A204.1 (cell line): ENCODE results near the gene EML1.

ENCODE experiments used
- FAIRE-seq: peaks from 2 replicates; lab custom pipeline; 2012; peaks lifted over from hg19 to GRCh38; lab: Jason Lieb, UNC

EML1 gene, protein sequence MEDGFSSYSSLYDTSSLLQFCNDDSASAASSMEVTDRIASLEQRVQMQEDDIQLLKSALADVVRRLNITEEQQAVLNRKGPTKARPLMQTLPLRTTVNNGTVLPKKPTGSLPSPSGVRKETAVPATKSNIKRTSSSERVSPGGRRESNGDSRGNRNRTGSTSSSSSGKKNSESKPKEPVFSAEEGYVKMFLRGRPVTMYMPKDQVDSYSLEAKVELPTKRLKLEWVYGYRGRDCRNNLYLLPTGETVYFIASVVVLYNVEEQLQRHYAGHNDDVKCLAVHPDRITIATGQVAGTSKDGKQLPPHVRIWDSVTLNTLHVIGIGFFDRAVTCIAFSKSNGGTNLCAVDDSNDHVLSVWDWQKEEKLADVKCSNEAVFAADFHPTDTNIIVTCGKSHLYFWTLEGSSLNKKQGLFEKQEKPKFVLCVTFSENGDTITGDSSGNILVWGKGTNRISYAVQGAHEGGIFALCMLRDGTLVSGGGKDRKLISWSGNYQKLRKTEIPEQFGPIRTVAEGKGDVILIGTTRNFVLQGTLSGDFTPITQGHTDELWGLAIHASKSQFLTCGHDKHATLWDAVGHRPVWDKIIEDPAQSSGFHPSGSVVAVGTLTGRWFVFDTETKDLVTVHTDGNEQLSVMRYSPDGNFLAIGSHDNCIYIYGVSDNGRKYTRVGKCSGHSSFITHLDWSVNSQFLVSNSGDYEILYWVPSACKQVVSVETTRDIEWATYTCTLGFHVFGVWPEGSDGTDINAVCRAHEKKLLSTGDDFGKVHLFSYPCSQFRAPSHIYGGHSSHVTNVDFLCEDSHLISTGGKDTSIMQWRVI

DNA sequence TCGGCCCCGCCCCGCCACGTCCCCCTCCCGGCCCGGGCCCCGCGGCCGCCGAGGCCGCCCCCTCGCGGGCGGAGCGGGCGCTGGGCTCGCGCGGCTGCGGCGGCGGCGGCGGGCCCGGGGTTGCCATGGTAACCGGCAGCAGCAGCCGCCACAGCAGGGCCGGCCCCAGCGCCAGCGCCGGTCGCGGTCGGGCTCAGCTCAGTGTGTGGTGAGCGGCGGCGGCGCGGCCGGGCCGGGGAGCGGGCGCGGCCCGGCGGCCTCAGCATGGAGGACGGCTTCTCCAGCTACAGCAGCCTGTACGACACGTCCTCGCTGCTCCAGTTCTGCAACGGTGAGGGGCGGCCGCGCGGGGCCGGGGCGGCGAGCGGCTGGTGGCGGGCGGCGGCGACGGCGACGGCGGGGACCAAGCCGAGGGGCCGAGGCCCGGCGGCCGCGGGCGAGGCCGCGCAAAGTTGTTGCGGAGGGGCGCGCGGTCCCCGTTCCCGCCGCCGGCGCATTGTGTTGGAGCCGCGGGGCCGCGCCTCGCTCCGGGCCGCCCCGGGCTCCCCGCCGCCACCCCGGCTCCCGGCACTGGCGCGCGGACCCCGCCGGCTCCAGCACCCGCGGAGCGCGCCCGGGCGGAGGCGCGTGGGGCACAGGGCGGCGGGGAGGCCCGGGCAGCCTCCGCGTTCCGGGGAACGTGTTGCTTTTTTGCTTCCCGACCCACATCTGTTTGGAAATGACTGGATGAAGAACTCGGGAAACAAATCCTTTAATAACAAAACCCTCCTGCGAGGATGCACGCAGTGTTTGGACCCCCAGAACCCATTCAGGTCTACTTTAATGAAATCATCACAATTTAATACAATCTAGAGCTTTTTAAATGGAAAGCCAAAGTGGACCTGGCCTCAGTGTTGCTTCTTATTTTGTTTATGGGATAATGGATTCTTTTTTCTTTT is at the start of gene EML1:
Gene EML1 (plus strand): TSS at position 201 of the 938 bp plus-strand sequence. CDS start 64 bp downstream, at position 265.
- no peak for FAIRE-seq

DNA sequence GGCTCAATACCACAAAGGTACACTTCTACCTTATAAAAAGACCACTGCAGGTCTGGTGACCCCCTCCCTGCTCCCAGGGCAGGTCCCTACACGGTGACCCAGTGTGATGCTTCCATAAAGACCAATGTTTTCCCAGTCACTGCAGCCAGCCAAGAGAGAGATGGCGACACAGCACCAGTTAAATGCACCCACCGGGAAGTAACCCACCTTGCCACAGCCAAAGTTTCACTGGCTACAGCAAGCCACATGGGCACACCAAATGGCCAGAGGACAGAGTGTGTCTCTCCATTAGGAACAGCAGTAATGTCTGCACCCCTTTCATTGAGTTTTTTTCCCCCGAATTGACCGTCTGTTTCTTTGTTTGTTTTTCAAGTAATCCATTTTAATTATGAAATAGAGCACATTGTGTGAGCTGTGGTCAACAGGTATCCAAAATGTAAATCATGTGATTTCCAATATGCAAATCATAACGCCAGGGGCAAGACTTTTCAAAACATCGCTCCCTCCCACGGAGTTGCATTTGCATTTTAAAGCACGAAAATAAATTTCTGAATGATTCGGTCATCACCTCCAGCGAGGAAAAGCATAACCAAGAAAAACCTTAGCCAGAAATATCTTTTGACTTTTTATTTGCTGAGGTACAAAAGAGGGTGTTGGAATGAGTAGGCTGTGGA is 48.9 kb upstream of the EML1 start:
- no peak for FAIRE-seq

DNA sequence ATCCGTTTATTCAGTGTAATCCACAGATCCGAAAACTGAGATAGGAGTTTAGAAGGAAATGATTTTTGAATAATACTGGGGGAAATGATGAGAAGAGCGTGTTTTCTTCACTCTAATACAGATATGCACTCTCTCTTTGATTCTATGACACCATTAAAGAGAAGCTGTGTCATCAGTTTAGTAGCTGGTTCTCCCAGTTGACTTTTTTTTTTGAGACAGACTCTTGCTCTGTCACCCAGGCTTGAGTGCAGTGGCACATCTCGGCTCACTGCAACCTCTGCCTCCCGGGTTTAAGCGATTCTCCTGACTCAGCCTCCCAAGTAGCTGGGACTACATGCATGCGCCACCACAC is 48.4 kb upstream of the EML1 start:
- no peak for FAIRE-seq

DNA sequence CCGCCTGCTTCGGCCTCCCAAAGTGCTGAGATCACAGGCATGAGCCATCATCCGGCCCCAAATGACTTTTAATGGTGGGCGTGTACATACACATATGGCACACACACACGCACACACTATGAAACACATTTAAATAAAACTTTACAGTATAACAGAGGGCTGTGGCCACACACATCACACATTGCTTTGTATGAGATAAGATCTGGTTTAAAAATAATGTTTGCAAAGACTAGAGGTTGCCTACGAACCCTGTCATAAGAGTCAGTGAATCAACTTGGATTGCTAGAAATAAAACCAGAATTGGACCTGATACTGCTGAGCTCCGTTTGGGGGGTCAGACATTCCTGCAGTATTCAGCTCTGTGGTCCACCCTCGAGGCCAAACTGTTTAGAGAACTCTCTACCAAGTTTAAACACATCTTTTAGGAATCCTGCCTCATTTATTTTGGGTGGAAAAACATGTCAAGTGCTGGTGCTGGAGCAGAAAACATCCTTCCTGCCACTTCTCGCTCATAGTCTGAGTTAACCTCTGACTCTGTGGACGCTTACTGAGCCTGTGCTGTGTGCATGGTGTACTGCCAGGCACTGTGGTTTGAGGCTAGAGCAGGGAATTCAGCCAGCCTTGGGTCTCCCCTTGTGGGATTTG is 47.8 kb upstream of the EML1 start:
- FAIRE-seq = no peak

DNA sequence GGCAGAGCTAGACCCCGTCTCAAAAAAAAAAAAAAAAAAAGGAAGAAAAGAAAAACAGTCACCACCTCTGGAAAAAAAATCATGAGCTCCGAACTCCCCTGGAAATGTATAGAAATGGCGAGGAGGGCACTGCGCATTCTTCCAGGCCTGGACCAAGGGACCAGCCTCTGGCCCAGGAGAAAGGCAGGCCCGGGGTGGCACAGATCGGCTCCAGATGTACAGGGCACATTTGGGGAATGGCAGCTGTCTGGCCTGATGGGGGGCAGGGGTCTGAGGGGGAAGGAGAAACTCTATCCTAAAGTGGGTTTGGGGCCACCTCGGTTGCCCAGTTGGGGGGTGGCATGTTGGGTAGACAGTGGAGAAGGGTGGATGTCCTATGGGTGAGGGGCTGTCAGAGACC is 46.0 kb upstream of the EML1 start:
- no peak for FAIRE-seq

DNA sequence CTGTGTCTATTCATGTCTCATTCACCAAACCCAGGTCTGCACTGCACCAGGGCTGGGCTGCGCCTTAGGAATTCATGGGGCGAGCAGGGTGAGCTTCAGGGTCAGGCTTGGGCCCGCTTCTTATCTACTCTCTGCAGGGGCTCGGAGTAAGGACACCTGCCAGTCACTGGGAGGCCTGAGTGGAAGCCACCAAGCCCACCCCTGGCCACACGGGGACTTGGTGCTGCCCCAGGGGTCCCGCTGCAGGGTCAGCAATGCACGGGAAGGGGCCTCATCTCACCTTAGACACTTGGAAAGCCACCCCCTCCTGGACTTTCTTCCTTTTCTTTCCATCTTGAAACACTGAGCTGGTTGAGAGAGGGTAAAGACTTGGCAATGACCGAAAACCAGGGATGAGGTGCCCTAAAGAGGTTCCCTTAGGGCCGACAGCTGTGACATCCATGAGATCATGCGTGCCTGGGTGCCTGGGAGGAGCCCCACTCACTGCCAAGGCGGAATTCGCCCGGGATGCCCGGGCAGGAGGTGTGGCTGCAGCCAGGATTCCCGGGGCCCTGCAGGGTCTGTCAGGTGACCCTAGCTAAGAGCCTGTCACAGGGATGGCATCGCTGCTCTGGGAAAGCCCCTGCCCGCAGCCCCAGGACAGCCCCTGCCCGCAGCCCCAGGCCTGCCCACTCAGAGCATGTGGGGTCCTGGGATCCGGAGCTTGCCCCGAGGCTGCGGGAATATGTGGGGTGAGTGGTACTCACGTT is 45.5 kb upstream of the EML1 start:
- no peak for FAIRE-seq

DNA sequence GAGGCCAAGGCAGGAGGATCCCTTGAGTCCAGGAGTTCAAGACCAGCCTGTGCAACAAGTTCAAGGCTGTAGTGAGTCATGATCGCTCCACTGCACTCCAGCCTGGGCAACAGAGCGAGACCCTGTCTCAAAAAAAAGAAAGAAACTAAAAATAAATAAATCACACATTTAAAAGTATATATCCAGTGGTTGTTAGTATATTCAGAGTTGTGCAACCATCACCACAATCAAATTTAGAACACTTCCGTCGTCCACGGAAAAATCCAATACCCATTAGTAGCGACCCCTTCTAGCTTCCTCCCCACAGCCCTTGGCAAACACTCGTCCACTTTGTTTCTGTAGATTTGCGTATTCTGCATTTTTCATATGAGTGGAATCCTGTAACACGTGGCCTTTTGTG is 44.7 kb upstream of the EML1 start:
- no peak for FAIRE-seq

DNA sequence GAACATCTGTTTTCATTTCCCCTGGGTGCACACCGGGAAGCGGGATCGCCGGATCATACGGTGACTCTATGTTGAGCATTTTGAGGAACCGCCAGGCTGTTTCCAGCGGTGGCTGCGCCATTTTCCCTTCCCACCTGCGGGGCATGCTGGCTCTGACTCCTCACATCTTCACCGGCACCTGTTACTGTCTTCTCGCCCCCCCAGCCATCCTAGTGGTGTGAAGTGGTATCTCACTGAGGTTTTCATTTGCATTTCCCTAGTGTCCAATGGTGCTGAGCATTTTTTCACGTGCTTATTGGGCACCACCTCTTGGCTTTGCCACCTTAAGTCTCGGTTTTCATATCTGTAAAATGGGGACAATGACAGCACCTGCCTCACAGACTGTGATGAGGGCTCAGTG is 44.1 kb upstream of the EML1 start:
- FAIRE-seq = no peak

DNA sequence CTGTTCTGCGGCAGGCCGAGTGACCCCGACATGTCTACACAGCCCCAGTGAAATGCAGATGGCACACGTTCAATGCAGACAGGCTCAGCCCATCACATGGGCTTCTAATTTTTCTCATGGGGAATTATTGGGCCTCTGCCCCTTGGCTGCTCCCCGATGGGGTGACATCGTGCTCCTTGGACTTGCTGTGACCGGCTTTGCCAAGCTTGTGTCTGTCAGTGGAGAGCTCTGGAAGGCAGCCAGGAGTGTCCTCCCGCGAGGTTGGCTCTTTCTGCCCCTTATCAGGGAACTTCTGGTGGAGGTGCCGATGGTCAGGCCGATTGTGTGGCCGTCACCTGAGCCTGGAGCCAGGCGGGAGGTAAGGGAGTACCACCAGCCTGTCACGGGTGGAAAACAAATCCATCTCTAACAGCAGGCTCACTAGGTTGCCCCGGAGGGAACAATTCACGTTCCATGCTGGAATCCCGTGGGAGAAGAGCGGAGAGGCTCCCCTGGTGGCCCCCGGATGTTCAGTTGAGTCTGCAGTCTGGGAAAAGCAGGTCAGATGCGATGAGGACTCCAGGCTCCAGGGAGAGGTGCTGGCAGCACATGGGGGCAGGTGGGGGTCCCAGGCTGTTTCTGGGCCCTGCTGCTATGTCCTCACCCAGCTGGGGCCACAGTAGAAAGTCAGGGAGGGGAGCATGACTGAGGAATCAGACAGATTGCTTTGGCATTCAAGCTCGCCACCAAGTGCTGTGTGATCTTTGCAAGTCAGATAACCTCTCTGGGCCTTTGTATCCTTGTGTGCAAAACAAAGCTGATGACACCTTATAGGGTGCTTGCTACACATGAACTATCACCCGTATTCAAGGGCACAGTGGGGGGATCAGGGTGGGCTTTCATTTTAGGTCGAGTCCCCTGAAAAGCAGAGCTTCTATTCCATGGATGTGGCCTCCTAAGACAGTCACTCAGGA is 43.2 kb upstream of the EML1 start:
- FAIRE-seq = no peak

DNA sequence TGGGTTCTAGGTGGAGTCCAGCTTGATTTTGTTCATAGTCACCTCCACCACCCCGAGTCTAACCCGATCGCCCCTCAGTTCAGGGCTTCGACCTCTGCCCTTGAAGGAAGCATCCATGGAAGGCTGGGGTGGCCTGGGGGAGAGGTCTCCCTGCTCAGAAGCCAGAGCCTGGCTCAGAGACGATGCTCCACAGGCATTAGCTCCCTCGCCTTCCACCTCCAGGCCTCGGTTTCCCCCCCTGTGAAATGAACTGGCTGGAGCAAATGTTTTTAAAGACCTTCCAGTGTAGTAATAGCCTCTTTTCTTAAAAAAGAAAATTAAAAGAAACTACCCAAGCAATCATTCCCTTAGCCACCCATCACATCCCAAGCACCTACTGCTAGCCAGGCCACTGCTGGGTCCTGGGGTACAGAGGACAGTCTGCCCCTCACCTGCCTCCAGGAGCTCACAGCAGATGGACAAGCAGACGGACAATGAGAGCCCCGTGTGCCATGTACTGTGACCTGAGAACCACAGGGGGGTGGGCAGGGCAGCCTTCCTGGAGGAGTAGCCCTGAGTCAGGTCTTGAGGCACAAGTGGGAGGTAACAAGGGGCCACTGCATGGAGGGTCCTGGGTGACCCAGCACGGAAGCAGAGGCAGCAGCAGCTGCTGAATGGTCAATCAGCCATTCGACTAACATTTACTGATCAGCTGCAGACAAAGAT is 42.3 kb upstream of the EML1 start:
- FAIRE-seq = no peak

DNA sequence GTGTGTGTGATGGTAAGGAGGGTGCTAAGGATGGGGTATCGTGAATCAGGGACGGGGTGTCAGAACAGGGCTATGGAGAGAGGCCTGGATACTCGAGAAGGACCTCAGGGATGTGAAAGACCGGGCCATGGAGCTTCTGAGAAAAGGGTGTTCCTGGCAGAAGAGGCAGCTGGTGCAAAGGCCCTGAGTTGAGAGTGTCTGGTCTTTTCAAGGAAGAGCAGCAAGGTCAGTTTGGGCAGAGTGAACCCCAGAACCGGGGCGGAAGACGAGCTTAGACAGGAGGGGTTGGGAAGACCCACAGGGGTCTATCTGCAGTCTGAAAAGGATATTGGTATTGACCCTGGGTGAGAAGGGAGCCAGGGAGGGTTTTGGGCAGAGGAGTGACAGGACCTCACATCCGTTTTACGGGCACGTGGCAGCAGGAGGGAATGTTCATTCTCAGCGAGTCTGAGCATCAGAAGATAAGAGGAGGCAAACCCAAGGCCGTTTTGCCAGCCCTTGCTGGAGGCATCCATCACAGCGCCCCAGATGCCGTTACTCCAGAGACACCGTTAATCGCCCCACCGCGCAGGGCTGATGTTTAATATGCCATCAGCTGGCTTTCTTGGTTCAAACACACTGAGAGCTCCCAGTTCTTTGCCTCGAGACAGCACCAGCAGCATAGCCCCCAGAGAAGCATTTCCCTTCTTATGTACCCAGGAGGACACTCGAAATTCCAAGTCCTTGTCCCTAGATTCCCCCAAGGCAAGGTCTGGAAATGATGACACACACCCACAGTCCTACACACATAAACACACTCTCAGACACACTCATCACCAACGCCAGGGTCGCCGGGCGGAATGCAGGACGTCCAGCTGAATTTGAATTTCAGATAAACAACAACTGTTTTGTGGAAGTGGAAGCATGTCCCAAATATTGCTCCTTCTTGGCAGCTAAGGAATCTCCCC is 41.4 kb upstream of the EML1 start:
- FAIRE-seq = peak; percentile 93

DNA sequence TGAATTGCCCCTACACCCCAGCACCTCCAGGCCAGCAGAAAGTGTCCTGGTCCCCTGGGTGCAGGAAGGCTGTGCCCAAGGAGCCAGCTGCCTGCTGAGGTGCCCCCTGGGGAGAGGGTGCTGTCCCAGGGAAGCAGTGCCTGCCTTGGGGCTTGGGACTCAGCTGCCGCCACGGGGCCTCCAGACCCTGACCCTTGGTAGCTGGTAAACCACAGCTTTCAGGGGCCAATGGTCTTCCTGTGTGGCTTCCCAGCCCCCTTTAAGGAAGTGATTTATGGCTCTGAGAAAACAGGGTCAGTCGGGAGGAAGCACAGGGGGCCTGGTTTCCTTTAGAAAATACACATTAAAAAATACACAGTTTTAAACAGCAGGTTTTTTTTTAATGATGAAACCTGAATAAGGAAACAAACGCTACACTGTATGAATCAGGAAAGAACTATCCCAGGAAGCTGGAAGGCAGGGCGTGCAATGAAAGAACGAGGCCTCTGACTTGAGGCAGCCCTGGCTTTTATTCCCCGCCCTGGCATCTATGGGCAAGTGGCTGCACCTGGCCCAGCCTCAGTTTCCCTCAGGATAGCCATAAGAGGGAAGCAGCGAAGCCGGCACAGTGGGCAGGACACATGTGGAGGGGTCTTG is 40.6 kb upstream of the EML1 start:
- FAIRE-seq = peak; percentile 98

DNA sequence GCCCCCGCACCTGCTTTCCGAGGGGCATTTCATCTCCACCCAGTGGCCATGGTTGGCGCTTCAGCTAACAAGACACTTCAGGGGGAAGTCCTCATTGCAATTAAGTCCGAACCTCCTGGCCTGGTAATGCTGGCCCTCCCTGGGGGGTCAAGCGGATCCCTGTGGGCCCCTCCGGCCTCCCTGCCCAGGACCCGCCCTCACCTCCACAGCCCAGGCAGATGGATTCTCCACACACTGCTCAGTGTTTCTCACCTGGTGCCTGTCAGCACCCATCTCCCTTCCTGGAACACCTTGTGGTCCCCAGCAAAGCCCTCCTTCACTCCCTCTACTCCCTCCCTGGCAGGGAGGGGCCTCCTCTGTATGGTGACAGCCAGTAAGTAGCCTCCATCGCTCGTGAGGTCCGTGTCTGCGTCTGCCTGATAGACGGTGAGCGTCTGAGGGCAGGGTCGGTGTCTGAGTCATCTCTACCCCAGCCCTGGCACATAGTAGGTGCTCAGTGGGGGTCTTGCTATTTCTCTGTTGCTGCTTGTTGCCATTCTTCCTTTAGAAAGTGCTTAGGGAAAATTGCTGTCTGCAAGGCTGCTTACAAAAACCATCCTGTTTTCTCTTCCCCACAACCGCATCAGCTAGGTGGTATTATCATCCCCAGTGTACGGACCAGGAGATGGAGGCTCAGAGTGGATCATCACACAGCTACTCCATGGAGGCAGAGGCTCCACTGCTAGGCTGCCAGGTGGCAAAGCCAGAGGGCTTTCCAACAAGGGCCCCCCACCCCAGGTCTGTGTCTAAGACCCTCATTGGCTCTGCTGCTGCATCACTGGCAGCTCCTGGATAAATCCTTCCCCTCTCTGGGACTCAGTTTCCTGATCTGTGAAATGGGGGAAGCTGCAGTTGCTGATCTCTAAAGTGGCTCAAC is 39.7 kb upstream of the EML1 start:
- peak; percentile 47 for FAIRE-seq

DNA sequence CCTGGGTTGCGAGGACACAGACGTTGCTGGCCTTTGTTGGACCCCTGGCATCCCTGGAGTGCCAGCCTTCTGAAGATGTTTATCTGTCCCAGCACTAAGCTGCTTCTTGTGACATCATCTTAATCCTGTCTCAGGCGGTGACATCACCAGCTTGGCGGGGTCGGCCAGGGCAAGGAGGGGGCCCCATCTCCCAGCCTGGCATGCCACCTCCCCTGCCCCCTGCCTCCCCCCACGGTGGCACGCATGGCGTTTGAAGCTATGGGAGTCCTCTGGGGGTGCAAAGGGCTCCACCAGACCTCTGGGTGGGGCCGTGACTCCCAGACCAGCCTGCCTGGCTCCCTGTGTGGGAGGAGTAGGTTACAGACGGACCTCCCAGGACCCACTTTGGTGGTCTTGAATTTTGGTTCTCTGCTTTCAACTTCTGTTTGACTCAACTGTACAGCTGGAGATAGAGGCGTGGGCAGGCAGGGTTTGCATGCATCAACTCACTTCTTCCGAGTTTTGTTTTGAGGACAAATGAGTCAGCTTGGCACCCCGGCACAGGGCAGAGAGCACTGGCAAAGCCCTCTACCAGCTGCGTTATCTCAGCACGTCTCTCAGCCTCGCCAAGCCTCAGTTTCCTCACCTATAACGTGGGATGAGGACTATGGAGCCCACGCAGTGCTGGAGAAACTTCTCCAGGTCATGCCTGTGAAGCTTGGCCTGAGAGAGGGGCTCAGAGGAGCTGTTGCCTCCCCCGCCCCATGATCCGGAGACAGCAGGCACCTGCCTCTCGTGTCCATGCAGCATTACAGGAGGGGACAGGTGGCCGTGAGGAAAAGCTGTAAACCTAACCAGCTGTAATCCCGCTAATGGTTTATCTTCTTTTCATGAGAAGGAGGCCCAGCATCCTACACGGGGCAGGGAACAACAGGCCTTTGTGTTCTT is 38.8 kb upstream of the EML1 start:
- FAIRE-seq = peak; percentile 11

DNA sequence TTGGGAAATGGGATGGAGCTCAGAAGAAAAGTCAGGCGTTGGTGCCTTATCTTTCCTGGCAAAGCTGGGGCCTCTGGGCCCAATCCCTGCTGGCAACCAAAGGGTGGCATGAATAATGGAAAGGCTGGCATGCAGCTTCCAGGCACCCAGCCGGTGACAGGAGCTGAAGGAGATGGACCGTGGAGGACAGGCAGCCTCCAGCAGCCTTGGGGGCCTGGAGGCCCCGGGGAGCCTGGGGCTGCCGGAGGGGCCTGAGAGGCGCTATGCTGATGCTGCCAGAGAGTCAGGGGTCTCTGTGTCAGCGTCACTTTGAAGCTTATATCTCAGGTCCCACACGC is 38.2 kb upstream of the EML1 start:
- FAIRE-seq = no peak
